NCI-H2107 (cell line): ENCODE measurements around the gene NKX1-1.
"Not testable (repeated sequence)": the region's sequence is repeated elsewhere in the genome, so short reads cannot be mapped to it uniquely, and the experiment has no call there.

ENCODE experiments used
- DNase-seq: peaks from one replicate; lab custom pipeline; 2025; lab: John Stamatoyannopoulos, UW

Gene NKX1-1

GRCh38 chr4:1404573-1405253 lies 1.5 kb downstream of the NKX1-1 start:
- no peak for DNase-seq

DNA sequence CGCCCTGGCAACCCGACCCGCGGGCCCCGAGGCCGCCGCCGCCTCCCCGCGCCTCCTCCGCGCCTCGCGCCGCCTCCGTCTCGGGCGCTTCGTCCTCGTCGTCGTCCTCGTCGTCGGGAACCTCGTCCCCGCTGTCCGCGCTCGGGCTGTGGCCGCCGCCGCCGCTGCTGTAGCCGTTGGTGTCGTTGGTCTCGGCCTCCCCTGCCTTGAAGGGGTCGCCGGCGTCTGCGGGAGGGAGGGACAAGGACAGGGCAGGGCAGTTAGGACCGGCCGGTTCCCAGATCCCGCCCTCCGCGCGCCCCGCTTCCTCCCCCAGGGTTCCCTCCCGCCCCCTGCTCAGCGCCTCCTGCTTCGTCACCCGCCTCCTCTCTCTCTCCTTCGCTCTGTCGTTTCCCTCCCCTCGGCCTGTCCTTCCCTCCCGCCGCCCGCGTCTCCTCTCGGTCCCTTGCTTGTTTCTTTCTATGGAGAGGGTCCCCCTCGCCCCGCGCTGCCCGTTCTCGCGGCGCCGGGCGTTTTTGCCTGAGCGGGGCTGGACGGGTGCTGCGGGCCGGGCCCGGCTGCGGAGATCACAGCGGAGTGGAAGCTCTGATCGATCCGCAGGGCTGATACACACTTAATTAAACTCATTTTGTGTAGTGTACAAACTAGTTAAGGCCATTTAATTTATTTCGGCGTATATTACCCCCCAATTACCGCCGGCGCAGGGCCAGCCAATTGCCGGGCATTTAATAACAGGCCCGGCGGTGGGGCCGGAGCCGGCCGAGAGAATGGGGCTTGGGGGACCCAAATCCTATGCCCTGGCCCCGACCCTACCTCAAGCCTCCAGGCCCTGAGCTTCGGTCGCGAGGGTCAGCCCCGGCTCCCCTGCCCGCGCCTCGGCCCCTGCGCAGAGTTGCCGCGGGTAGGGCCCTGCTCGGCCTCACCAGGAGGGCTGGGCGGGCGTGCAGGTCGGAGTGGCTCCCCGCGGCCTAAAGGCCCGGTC lies 2.4 kb downstream of the NKX1-1 start:
- DNase-seq = no peak

DNA sequence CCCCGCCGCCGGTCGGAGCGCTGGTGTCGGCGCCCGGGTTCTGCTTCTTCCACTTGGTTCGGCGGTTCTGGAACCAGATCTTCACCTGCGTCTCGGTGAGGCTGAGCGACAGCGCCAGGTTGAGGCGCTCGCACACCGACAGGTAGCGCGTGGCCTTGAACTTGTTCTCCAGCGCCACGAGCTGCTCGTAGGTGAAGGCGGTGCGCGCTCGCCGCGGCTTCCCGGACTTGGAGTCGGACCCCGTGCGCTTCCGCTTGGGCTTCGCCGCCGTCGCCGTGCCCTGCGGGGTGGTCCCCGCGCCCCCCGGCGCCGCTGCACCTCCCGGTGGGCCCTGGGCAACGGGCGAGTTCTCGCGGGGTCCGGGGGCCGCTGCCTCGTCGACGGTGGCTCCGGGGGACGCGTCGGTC lies 3.1 kb downstream of the NKX1-1 start:
- no peak for DNase-seq

- DNase-seq = no peak
These were observed 3.6 kb downstream of the NKX1-1 start for GRCh38 chr4:1402516-1403091.

DNA sequence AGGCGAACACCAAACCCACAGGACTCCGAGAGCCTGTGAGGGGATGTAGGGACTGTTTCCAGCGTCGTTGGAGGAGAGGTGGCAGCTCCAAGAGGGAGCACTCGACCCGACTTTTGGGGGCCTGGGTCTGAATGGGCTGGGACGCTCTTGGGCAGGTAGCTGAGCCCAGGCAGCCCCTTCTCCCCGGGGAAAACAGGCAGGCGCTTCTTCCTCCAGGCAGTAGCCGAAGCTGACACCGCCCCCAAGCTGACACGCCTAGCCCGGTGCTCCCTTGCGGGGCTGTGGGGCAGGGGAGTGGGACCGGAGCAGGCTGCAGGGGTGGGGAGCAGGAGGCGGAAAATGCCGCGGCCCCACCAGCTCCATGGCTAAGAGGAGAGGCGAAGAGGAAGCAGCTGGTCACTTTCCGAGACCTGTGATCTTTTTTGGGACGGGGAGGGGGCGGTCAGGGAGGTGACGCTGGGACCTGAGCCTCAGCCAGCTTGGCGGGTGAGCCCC lies 4.2 kb downstream of the NKX1-1 start:
- no peak for DNase-seq

DNA sequence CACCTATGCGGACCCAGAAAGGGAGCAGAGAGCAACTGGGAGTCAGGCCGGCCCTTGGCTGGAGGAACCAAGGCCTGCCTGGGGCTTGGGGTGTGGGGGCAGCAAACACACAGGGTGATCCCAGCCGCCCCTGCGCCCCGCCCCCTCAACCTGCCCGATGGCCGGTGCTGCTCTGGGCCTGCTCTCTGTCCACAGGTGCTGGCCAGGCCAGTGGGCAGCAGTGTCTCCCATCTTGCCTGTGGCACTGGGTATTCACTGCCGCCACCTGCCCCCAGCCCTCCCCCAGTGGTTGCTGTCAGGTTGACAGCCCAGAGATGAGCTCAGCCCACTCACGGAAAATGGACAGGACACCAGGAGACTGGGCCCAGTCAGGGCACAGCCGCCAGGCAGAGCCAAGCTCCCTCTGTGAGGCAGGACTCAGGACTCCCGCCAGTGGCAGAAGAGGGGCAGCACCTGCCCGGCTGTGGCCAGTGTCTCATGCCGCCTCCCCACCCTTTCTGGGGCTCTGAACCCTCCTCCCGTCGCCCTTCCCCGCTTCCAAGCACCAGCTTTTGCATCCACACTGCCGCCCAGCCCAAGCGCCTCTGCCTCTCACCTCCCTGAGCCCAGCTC lies 4.7 kb downstream of the NKX1-1 start:
- no peak for DNase-seq

DNA sequence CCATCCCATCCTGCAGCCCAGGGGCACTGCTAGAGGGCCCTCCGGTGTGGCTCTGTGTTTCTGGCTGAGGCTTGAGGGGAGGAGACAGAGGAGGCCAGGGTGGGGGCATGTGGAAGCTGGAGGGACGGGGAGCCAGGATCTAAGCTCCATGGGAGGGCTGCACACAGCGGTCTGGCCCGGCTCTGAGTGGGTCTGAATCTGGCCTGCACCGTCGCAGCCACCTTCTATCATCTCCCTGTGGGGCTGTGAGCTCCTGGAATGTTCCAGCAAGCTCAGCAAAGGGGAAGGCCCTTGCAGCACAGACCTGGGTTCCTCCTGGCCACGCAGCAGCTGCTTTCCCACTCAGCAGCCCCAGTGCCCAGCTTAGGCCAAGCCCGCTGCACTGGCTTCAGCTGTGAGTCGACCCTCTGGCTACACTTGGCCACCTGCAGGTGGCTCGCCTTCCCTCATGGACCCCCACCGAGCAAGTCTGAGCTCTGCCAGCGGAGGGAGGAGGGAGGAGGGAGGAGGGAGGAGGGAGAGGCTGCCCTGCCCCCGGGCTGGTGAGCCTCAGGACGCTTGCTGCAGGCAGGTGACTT lies 5.3 kb downstream of the NKX1-1 start:
- no peak for DNase-seq

- DNase-seq = no peak
These were observed 5.9 kb downstream of the NKX1-1 start for GRCh38 chr4:1400191-1400805.

DNA sequence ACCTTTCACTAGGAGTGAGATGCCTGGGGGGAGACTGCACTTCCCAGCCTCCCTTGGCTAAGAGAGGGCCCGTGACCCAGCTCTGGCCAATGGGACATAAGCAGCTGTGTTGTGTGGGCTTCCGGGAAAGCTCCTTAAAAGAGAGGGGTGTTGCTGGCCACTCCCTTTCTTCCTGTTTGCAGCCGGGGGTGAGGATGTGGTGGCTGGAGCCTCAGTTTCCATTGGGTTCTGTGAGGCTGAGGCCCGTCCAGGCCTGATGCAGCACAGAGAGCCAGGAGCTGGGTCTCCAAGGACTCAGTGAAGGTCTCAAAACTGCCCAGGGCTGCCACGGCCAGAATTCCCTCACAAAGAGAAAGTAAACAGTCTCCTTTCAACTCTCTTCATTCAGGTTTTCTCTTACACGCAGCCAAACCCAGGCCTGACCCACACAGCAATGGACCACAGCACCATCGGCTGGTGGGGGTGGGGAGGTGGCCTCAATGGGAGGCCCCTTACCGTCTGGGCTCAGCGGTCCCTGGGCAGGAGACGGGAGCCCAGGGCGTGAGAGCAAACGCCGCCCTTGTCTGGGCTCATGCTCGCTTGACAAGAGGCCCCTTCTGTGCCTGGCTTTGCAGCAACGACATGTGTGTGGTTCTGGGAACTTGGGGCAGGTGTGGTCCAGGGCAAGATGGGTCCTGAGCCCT lies 6.6 kb downstream of the NKX1-1 start:
- no peak for DNase-seq

DNA sequence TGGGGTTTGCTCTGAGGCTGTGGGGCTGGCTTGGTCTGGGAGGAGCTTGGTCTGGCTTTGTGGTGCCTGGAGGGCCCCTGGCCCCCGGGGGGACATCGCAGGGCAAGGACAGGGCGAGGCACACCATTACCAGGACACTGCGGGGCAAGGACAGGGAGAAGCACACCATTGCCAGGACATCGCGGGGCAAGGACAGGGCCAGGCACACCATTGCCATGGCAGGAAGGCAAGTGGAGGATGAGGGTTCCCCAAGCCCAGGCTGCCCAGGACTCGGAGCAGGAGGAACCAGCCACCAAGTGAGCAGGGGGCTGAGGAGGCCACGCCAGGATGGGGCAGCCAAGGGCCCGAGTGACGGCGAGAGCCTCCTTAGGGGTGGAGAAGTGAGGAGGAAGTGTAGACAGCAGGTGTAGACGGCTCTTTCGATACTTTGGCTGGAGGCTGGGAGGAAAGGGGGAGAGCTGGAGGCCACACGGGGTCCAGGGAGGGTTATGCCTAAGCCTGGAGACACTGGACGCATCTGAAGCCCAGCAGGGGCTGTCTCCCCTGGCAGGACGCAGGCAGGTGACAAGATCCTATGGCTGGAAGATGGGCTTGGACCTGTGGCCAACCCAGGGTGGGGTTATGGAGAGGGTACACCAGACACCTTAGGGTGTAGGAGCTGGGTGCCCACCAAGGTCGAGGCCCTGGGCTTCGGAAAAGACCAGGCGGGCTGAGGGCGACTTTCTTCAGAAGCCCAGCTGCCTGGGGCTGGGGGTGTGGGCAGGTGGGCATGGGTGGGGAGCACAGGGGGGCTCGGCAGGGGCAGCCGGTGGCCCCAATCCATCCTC lies 7.3 kb downstream of the NKX1-1 start:
- no peak for DNase-seq

DNA sequence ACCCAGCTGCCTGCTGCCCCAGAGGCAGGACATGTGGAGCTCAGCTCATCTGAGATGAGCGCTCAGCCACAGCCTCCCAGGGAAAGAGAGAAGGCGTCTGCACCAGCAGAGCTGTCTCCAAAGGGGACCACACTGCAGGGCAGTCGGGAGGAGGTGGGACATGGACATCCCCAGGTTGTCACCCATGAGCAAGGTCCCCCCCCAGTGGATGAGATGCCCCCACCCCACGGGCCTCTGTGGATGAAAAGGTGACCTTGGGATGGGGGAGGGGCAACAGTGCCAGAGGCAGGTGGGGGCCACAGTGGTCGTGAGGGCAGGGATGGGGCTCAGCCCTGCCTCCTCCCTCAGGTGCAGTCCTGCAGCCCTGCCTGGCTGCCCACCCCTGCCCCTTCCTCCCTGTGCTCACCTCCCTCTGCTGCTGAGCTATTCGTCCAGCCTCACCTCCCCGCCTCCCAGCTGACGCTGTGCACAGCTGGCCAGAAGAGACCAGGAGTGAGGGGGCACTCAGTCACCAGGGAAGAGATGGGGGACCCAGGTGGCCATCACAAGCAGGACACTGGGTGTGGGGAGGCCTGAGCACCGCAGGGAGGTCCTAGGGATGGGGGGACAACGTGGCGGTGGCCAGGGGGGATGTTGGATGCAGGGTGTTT lies 9.3 kb downstream of the NKX1-1 start:
- no peak for DNase-seq

DNA sequence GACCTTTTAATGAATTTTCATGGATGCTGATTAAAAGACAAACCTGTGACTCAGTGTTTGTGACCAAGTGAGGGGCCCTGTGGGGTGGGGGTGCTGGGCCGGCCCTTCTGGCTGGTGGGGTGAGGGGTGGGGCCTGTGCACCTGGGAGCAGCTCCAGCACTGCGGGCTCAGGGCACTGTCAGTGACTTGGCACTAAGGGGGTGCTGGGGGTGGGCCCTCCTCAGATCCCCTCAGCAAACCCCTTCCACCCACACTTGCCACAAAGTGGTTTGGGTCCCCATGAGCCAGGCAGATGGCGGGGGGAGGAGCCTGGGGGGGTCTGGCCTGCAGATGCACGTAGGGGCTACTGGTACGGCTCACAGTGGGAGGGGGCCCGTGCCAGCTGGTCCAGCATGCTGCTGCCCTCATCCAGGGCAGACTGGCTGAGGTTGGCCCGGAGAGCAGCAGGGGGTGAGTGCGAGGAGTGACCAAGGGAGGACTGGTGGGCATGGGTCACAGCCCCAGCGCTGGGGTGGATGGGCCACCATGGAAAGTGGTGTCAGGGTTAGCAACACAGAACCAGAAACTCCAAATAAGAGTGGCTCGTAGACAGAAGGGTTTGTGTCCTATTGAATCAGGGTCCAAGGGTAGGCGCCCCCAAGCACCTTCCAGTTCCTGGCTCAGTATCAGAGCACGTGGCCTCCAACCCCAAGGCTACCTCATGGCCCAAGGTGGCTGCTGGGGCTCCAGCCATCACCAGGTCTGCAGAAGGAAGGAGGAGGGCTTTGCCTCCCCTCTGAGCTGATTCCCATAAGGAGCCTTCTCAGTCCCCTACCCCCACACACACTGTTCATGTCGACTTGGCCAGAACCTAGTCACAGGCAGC lies 10.1 kb downstream of the NKX1-1 start:
- DNase-seq = no peak

DNA sequence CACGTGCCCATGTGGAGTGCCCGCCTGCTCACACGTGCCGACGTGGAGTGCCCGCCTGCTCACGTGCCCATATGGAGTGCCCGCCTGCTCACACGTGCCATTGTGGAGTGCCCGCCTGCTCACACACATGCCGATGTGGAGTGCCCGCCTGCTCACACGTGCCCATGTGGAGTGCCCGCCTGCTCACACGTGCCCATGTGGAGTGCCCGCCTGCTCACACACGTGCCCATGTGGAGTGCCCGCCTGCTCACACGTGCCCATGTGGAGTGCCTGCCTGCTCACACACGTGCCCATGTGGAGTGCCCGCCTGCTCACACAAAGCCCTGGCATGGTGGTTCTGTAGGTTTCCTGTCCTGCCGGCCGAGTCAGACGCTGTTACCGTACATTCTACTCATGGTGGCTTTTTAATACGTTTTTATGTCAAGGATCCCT lies 10.8 kb downstream of the NKX1-1 start:
- DNase-seq = not testable (repeated sequence)

- not testable (repeated sequence) for DNase-seq
These were observed 11.5 kb downstream of the NKX1-1 start for GRCh38 chr4:1394554-1395388.

GRCh38 chr4:1393866-1394265 lies 12.4 kb downstream of the NKX1-1 start:
- DNase-seq = no peak

DNA sequence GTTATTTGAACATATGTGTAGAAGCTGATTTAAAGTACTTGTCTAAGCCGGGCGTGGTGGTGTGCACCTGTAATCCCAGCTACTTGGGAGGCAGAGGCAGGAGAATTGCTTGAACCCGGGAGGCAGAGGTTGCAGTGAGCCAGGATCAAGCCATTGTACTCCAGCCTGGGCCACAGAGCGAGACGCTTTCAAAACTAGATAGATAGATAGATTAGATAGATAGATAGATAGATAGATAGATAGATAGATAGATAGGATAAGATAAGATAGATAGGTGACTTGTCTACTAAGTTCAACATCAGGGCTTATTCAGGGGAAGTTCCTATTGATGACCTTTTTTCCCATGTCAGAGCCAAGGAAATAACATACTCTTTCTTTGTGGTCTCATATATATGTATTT lies 12.9 kb downstream of the NKX1-1 start:
- not testable (repeated sequence) for DNase-seq
